K562 (cell line): Measurements from ENCODE around the gene PSMD10. TPM values are rescaled to one million over a fixed set of nuclear protein-coding genes. Genes with fewer than 3 reads are reported as not detected.

Experiments used
- ATAC-seq: fragments of 200-7000 bp; cut with Tn5 transposase; 3 replicates; pipeline ENCODE4 v1.9.1; 2020; ENCODE audit warnings: moderate library complexity
- BruUV-seq: library from RNA; stranded (reverse); fragments of 400-500 nt; replicated peaks from 2 replicates; lab custom pipeline; 2021; lab: Mats Ljungman, UMichigan
- CTCF ChIA-PET: fragments of 300-600 bp; formaldehyde crosslinking; extraction: SDS; loops from one replicate; lab custom pipeline; 2021; ENCODE audit warnings: low intra/inter-chr PET ratio; lab: Yijun Ruan, JAX
- POLR2A ChIA-PET: fragments of 300-600, 350-650 bp; sonication (Branson Sonifier 250); formaldehyde crosslinking; extraction: SDS; loops from one replicate; lab custom pipeline; 2021; ENCODE audit warnings: antibody characterized with exemption, inconsistent platforms; lab: Yijun Ruan, JAX
- DNase-seq, 4 experiments: peaks; one replicate each; pipeline versions ENCODE4 v3.0.0 to v3.0.0-alpha.2; 2011 to 2018; ENCODE audit warnings: low spot score in 3 of 4, mixed read lengths in 3 of 4; ENCODE audit errors: extremely low read depth in 1 of 4
- FAIRE-seq: peaks from 2 replicates; lab custom pipeline; 2011; peaks lifted over from hg19 to GRCh38; lab: Jason Lieb, UNC
- H2AFZ ChIP-seq: 2 replicates; pipeline ENCODE4 v1.6.0; 2011; ENCODE audit warnings: low read depth, low read length, control low read depth, inconsistent platforms
- H3K27ac ChIP-seq: fragments of 200-600 bp; 3 replicates; pipeline ENCODE4 v1.8.0; 2011; ENCODE audit warnings: low read depth, mild to moderate bottlenecking, control low read depth, inconsistent platforms, low read length, moderate library complexity, mixed read lengths; ENCODE audit errors: extremely low read depth
- H3K27me3 ChIP-seq, 2 experiments: fragments of 300-600 bp in 1 of 2; 2 replicates in 1 of 2; 3 replicates in 1 of 2; pipeline versions ENCODE4 v1.6.0 to v1.8.0; 2011; ENCODE audit warnings: inconsistent platforms in 2 of 2, low read length in 2 of 2, mild to moderate bottlenecking in 1 of 2, mixed read lengths in 1 of 2, moderate library complexity in 1 of 2; ENCODE audit not compliant: control insufficient read depth in 2 of 2, insufficient read depth in 2 of 2
- H3K36me3 ChIP-seq: fragments of 300-600 bp; 3 replicates; pipeline ENCODE4 v1.8.0; 2011; ENCODE audit warnings: mild to moderate bottlenecking, low read length, inconsistent platforms; ENCODE audit not compliant: control insufficient read depth, insufficient read depth
- H3K4me1 ChIP-seq, 2 experiments: fragments of 200-600 bp in 1 of 2; replicated peaks in 1 of 2; 2 replicates in 1 of 2; 3 replicates in 1 of 2; pipeline versions ENCODE4 v1.5.1 to v1.8.0; 2011; ENCODE audit warnings: inconsistent platforms in 2 of 2, low read length in 2 of 2, mild to moderate bottlenecking in 1 of 2, mixed read lengths in 1 of 2, moderate library complexity in 1 of 2; ENCODE audit not compliant: control insufficient read depth in 2 of 2, insufficient read depth in 2 of 2
- H3K4me2 ChIP-seq: 2 replicates; pipeline ENCODE4 v1.6.1; 2011; ENCODE audit warnings: low read length, control low read depth, inconsistent platforms, mixed read lengths; ENCODE audit not compliant: insufficient read depth
- H3K4me3 ChIP-seq: fragments of 200-600 bp; sonication (generic), shearing (Covaris generic); 2 replicates; pipeline ENCODE4 v1.5.1; 2016; ENCODE audit warnings: control low read depth, inconsistent platforms
- H3K79me2 ChIP-seq: fragments of 200-600 bp; 3 replicates; pipeline ENCODE4 v1.8.0; 2011; ENCODE audit warnings: low read length, inconsistent platforms; ENCODE audit not compliant: control insufficient read depth, insufficient read depth
- H3K9ac ChIP-seq, 2 experiments: 2 replicates each; pipeline versions ENCODE4 v1.6.0 to v1.6.1; 2011; ENCODE audit warnings: low read depth in 2 of 2, low read length in 2 of 2, control low read depth in 1 of 2, inconsistent platforms in 1 of 2, mild to moderate bottlenecking in 1 of 2, mixed read lengths in 1 of 2; ENCODE audit not compliant: insufficient read depth in 1 of 2
- H3K9me1 ChIP-seq: one replicate; pipeline ENCODE4 v1.6.0; 2011; ENCODE audit warnings: inconsistent platforms, mild to moderate bottlenecking, low read length, moderate library complexity; ENCODE audit not compliant: control insufficient read depth, insufficient read depth
- H3K9me3 ChIP-seq: replicated peaks from 2 replicates; pipeline ENCODE4 v1.5.1; 2011; ENCODE audit warnings: low read depth, low read length, inconsistent platforms; ENCODE audit not compliant: control insufficient read depth, insufficient read depth
- H4K20me1 ChIP-seq: replicated peaks from 2 replicates; pipeline ENCODE4 v1.6.1; 2011; ENCODE audit warnings: low read length, inconsistent platforms, mixed read lengths; ENCODE audit not compliant: control insufficient read depth, insufficient read depth
- ARNT ChIP-seq, 2 experiments: fragments of 450-650 bp; IDR thresholded peaks; 2 replicates each; pipeline ENCODE4 v1.6.1; 2016; ENCODE audit warnings: mild to moderate bottlenecking in 1 of 2
- ATF7 ChIP-seq: fragments of 450-650 bp; IDR thresholded peaks from 2 replicates; pipeline ENCODE4 v1.7.1; 2014; ENCODE audit warnings: mild to moderate bottlenecking, moderate library complexity
- FOXJ3 ChIP-seq: sonication (generic); formaldehyde crosslinking; IDR thresholded peaks from 2 replicates; pipeline ENCODE4 v1.4.0; 2020; ENCODE audit warnings: mild to moderate bottlenecking, missing genetic modification reagents
- HDAC8 ChIP-seq: fragments of 450-650 bp; IDR thresholded peaks from 2 replicates; pipeline ENCODE4 v1.6.1; 2016; ENCODE audit warnings: mild to moderate bottlenecking, missing genetic modification characterization, moderate library complexity, missing compliant biosample characterization
- HDGF ChIP-seq: fragments of 450-650 bp; IDR thresholded peaks from 2 replicates; pipeline ENCODE4 v1.6.1; 2016
- KLF10 ChIP-seq: fragments of 250-450 bp; sonication (Bioruptor Pico); IDR thresholded peaks from 2 replicates; pipeline ENCODE4 v1.6.1; 2021; ENCODE audit warnings: matching md5 sums
- NCOA2 ChIP-seq, 2 experiments: fragments of 450-650 bp; IDR thresholded peaks; 2 replicates each; pipeline ENCODE4 v1.6.1; 2018; ENCODE audit warnings: mild to moderate bottlenecking in 2 of 2, moderate library complexity in 1 of 2; ENCODE audit not compliant: partially characterized antibody in 2 of 2
- NR2C1 ChIP-seq, 2 experiments: fragments of 450-650 bp; IDR thresholded peaks; 2 replicates each; pipeline ENCODE4 v1.6.1; 2017; ENCODE audit warnings: mild to moderate bottlenecking in 2 of 2, antibody characterized with exemption in 1 of 2, inconsistent platforms in 1 of 2, missing compliant biosample characterization in 1 of 2, missing genetic modification characterization in 1 of 2
- SLC30A9 ChIP-seq: fragments of 250-450 bp; sonication (Bioruptor Pico); IDR thresholded peaks from 2 replicates; pipeline ENCODE4 v1.8.0; 2022; ENCODE audit warnings: mild to moderate bottlenecking, moderate library complexity
- SPI1 ChIP-seq: IDR thresholded peaks from 2 replicates; pipeline ENCODE4 v1.6.1; 2011; ENCODE audit warnings: low read depth, low read length, control low read depth, borderline replicate concordance
- ZNF165 ChIP-seq: fragments of 250-450 bp; sonication (Bioruptor Pico); IDR thresholded peaks from 2 replicates; pipeline ENCODE4 v1.4.0; 2020; ENCODE audit warnings: borderline replicate concordance
- ZNF324 ChIP-seq: fragments of 250-450 bp; sonication (Bioruptor Pico); IDR thresholded peaks from 2 replicates; pipeline ENCODE4 v1.4.0; 2020; ENCODE audit warnings: mild to moderate bottlenecking
- ZNF695 ChIP-seq: fragments of 450-650 bp; formaldehyde crosslinking; IDR thresholded peaks from 2 replicates; pipeline ENCODE4 v1.4.0; 2020; ENCODE audit warnings: mild to moderate bottlenecking, moderate library complexity
- ZSCAN29 ChIP-seq: fragments of 450-650 bp; IDR thresholded peaks from 2 replicates; pipeline ENCODE4 v1.6.1; 2017
- in situ Hi-C: fragments of 300-500 bp; cut with MboI; formaldehyde crosslinking; loops from 4 replicates; pipeline ENCODE4 v1.15.0; 2018; ENCODE audit warnings: inconsistent platforms, mixed read lengths
- intact Hi-C: fragments of 100-400 bp; cut with micrococcal nuclease; formaldehyde crosslinking; loops from 2 replicates; pipeline ENCODE4 v1.14.2; 2022
- polyA plus RNA-seq, 8 experiments: library from polyadenylated mRNA; depleted of rRNA in 4 of 8; stranded (reverse) in 5 of 8; unstranded in 3 of 8; fragments of >200 nt; fragmentation: Nextera tagmentation in 2 of 8; fragmentation: Illumina TruSeq in 1 of 8; extraction: Ambion mirVana in 2 of 8; extraction: Trizol in 1 of 8; gene quantifications; 2 replicates each; pipeline versions ENCODE4 v1.2.1 to v1.2.3, GENCODE V29; 2011 to 2014; ENCODE audit warnings: inconsistent platforms in 1 of 8, missing spikeins in 1 of 8
- total RNA-seq, 7 experiments: library from RNA; depleted of rRNA in 6 of 7; stranded (reverse); fragments of >200 nt in 6 of 7; fragmentation: Illumina TruSeq in 2 of 7; extraction: Trizol in 2 of 7; gene quantifications; 2 replicates each; pipeline versions ENCODE4 v1.2.1 to v1.2.3, GENCODE V29; 2011 to 2021; ENCODE audit warnings: low replicate concordance in 1 of 7
- TF ChIP-seq, protein P1 (sequence below): fragments of 200-800 bp; sonication (Bioruptor generic); IDR thresholded peaks from 2 replicates; pipeline ENCODE4 v1.6.1; 2017; ENCODE audit warnings: missing genetic modification characterization, missing compliant biosample characterization
- TF ChIP-seq, protein P2 (sequence below): fragments of 250-450 bp; sonication (Bioruptor Pico); IDR thresholded peaks from 2 replicates; pipeline ENCODE4 v1.5.1; 2021; ENCODE audit warnings: mild to moderate bottlenecking
- TF ChIP-seq, protein P3 (sequence below): fragments of 250-450 bp; sonication (Bioruptor Pico); IDR thresholded peaks from 2 replicates; pipeline ENCODE4 v1.4.0; 2020; ENCODE audit warnings: mild to moderate bottlenecking
- TF ChIP-seq, protein P4 (sequence below): sonication (generic); formaldehyde crosslinking; IDR thresholded peaks from 2 replicates; pipeline ENCODE4 v1.8.1; 2023; ENCODE audit warnings: mild to moderate bottlenecking, missing genetic modification reagents

The PSMD10 gene
- total and polyA plus RNA-seq, 9 of the 15 experiments (the other 6 are each of a cell fraction or from before 2014, with no cell fraction given): 47.8 to 163 (median 70.4) TPM

DNA sequence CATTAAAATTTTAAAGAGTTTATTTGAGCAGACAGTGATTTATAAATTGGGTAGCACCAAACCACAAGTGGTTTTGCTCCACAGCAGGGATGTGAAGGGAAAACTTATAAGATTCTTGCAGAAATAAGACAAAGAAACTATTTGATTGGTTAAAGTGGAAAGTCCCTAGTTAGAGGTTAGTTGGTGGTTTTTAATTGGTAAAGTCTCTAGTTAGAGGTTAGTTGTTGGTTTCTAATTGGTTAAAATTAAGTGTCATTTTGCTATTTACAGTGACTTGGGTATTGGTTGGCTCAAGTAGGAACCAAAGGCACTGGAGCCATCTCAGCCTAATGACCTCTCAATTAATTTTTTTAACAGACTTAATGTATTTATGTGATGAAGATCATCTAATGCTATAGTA is 23.2 kb upstream of the PSMD10 start:
- TF ChIP-seq, protein P1, sequence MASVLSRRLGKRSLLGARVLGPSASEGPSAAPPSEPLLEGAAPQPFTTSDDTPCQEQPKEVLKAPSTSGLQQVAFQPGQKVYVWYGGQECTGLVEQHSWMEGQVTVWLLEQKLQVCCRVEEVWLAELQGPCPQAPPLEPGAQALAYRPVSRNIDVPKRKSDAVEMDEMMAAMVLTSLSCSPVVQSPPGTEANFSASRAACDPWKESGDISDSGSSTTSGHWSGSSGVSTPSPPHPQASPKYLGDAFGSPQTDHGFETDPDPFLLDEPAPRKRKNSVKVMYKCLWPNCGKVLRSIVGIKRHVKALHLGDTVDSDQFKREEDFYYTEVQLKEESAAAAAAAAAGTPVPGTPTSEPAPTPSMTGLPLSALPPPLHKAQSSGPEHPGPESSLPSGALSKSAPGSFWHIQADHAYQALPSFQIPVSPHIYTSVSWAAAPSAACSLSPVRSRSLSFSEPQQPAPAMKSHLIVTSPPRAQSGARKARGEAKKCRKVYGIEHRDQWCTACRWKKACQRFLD (CRISPR knock-in tag): no peak
- TF ChIP-seq ATF7 (no peak), FOXJ3 (CRISPR knock-in tag) (no peak), SPI1 (no peak), ZNF165 (CRISPR knock-in tag) (no peak), ZNF324 (CRISPR knock-in tag) (no peak), ZNF695 (CRISPR knock-in tag) (no peak), ZSCAN29 (no peak), HDAC8 (tag) (no peak), HDGF (no peak), ARNT (IDR thresholded peaks at IDR 0.05) (no peak), SLC30A9 (CRISPR knock-in tag) (no peak), KLF10 (CRISPR knock-in tag) (no peak), NR2C1 (IDR thresholded peaks at IDR 0.05) (no peak), NR2C1 (tag; IDR thresholded peaks at IDR 0.05) (no peak), NCOA2 (IDR thresholded peaks at IDR 0.05; ENCODE audit: partially characterized antibody in 2 of 2) (no peak)
- TF ChIP-seq, protein P2, sequence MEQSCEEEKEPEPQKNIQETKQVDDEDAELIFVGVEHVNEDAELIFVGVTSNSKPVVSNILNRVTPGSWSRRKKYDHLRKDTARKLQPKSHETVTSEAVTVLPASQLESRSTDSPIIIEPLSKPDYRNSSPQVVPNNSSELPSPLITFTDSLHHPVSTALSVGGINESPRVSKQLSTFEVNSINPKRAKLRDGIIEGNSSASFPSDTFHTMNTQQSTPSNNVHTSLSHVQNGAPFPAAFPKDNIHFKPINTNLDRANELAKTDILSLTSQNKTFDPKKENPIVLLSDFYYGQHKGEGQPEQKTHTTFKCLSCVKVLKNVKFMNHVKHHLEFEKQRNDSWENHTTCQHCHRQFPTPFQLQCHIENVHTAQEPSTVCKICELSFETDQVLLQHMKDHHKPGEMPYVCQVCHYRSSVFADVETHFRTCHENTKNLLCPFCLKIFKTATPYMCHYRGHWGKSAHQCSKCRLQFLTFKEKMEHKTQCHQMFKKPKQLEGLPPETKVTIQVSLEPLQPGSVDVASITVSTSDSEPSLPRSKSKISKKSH (CRISPR knock-in tag): no peak
- TF ChIP-seq, protein P3, sequence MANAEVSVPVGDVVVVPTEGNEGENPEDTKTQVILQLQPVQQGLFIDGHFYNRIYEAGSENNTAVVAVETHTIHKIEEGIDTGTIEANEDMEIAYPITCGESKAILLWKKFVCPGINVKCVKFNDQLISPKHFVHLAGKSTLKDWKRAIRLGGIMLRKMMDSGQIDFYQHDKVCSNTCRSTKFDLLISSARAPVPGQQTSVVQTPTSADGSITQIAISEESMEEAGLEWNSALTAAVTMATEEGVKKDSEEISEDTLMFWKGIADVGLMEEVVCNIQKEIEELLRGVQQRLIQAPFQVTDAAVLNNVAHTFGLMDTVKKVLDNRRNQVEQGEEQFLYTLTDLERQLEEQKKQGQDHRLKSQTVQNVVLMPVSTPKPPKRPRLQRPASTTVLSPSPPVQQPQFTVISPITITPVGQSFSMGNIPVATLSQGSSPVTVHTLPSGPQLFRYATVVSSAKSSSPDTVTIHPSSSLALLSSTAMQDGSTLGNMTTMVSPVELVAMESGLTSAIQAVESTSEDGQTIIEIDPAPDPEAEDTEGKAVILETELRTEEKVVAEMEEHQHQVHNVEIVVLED (CRISPR knock-in tag): no peak
- TF ChIP-seq, protein P4, sequence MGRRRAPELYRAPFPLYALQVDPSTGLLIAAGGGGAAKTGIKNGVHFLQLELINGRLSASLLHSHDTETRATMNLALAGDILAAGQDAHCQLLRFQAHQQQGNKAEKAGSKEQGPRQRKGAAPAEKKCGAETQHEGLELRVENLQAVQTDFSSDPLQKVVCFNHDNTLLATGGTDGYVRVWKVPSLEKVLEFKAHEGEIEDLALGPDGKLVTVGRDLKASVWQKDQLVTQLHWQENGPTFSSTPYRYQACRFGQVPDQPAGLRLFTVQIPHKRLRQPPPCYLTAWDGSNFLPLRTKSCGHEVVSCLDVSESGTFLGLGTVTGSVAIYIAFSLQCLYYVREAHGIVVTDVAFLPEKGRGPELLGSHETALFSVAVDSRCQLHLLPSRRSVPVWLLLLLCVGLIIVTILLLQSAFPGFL (CRISPR knock-in tag): no peak
- ChIA-PET CTCF (no interaction called here), POLR2A (no interaction called here)
- BruUV-seq: no TSS peak
- H3K36me3 ChIP-seq: no peaks in the 10 kb centered on the region
- ATAC-seq (no peak), FAIRE-seq (no peak), DNase-seq (no peak)
- H3K4me1 ChIP-seq: no peaks in the 10 kb centered on the region
- no peaks in the 10 kb centered on the region for H3K79me2 ChIP-seq
- intact Hi-C loops (no loop called here), in situ Hi-C loops (no loop called here)
- no peaks in the 10 kb centered on the region for H4K20me1 ChIP-seq
- H3K27ac ChIP-seq: no peak overlapping the region
- no peak overlapping the region for H2AFZ ChIP-seq
- no peaks in the 10 kb centered on the region for H3K9me1 ChIP-seq
- no peaks in the 10 kb centered on the region for H3K27me3 ChIP-seq
- H3K9ac ChIP-seq: no peak overlapping the region
- H3K9me3 ChIP-seq: no peaks in the 10 kb centered on the region
- H3K4me3 ChIP-seq: no peak overlapping the region
- no peak overlapping the region for H3K4me2 ChIP-seq
